Measurements from ENCODE around the gene NDUFS1. TPM values are rescaled to one million over a fixed set of nuclear protein-coding genes. Genes with fewer than 3 reads are reported as not detected.

The NDUFS1 gene
- total and polyA plus RNA-seq, 9 donors: 17.3 to 86.7 (median 58.3) TPM

- H3K36me3 ChIP-seq: no peaks in the 10 kb centered on the region
- H3K27me3 ChIP-seq: no peaks in the 10 kb centered on the region
- H3K4me1 ChIP-seq (ENCODE audit: insufficient read depth): no peaks in the 10 kb centered on the region
- DNase-seq: no peak
- H3K4me3 ChIP-seq: no peak overlapping the region
- WGBS, 3 donors: 95 to 96% (median 95%) methylated on average over 9 of the region's 9 CpGs
- intact Hi-C loops (cut with DNase I): no loop called here
- no peaks in the 10 kb centered on the region for H3K9me3 ChIP-seq
- no peak overlapping the region for H3K27ac ChIP-seq
- TF ChIP-seq CTCF (IDR thresholded peaks at IDR 0.05) (no peak), EP300 (IDR thresholded peaks at IDR 0.05) (no peak), POLR2A (IDR thresholded peaks at IDR 0.05) (no peak)
These were observed 60.8 kb downstream of the NDUFS1 start for GRCh38 chr2:206098471-206098870.

- Histone ChIP-seq H3K4me1 (ENCODE audit: insufficient read depth) (no peaks in the 10 kb centered on the region), H3K27ac (no peak overlapping the region), H3K27me3 (no peaks in the 10 kb centered on the region), H3K36me3 (no peaks in the 10 kb centered on the region), H3K4me3 (no peak overlapping the region), H3K9me3 (no peaks in the 10 kb centered on the region)
- no peak for DNase-seq
- intact Hi-C loops (cut with DNase I): no loop called here
- WGBS, 3 donors: 92 to 97% (median 95%) methylated on average over 2 of the region's 2 CpGs
- TF ChIP-seq POLR2A (IDR thresholded peaks at IDR 0.05) (no peak), CTCF (IDR thresholded peaks at IDR 0.05) (no peak), EP300 (IDR thresholded peaks at IDR 0.05) (no peak)
These were observed 62.4 kb downstream of the NDUFS1 start for GRCh38 chr2:206096876-206097275.

DNA sequence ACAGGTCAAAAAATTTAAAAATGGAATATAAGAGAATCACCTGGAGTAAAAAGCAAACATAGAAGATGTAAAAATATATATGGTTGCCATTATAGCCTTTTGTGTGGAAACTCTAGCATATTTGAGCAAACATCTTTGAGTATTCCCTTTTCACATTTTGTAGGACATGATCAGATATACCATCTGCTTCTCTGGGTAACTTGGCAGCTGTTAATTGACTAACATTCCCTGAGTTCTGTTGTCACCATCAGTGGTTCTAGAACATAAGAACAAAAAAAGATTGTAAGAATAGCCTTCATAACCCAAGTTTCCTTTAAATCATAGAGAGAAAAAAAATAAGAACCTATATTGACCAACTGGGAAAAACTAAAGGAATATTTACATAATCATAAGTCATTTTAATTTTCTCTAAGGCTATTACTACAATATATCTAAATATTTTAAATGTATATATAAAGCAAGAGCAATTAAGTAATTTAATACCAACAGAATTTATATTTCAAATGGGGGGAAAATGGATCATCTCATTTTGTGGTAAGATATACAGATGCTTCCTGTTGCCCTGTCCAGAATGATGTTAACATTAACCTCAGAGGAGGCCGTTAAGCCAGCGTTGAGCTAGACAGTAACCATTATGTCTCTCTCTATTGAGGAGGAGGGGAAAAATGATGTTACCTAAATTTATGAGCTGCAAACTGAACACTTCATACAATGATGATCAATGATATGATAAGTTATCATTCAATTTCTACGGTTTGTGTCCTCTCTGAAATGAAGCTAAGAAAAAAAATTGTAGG, 63.5 kb downstream of the NDUFS1 start:
- no peak for DNase-seq
- Histone ChIP-seq H3K4me1 (ENCODE audit: insufficient read depth) (no peaks in the 10 kb centered on the region), H3K27me3 (no peaks in the 10 kb centered on the region), H3K36me3 (no peaks in the 10 kb centered on the region), H3K27ac (no peak overlapping the region), H3K4me3 (no peak overlapping the region), H3K9me3 (no peaks in the 10 kb centered on the region)
- WGBS, 3 donors: 63 to 70% (median 68%) methylated on average over 3 of the region's 3 CpGs
- intact Hi-C loops (cut with DNase I): no loop called here
- TF ChIP-seq CTCF (IDR thresholded peaks at IDR 0.05) (no peak), POLR2A (IDR thresholded peaks at IDR 0.05) (no peak), EP300 (IDR thresholded peaks at IDR 0.05) (no peak)

DNA sequence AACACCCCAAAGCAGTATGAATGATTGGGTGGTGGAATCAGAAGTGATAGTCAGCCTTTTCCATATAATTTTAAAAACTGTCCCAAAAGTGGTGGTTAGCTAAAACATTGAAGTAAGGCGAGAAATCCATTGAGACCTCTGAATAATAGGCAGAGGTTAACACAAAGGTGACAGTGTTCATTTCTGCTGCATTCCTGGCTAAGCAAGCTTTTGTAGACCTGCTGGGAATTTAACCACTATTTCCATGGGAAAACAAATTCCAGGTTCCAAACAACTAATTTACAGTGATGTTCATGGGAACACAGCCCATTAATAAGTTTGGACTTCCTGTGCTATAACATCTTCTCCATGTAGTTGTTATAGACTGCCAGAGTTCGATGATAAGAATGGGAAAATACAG, 66.9 kb downstream of the NDUFS1 start:
- intact Hi-C loops (cut with DNase I): no loop called here

More for the DNA sequence above, 66.9 kb downstream of the NDUFS1 start:
- DNase-seq: no peak
- Histone ChIP-seq H3K4me3 (no peak overlapping the region), H3K36me3 (no peaks in the 10 kb centered on the region), H3K27me3 (no peaks in the 10 kb centered on the region), H3K27ac (no peak overlapping the region), H3K4me1 (ENCODE audit: insufficient read depth) (no peaks in the 10 kb centered on the region), H3K9me3 (no peaks in the 10 kb centered on the region)
- TF ChIP-seq CTCF (IDR thresholded peaks at IDR 0.05) (no peak), POLR2A (IDR thresholded peaks at IDR 0.05) (no peak), EP300 (IDR thresholded peaks at IDR 0.05) (no peak)
- WGBS, 3 donors: 64 to 81% (median 74%) methylated on average over 2 of the region's 2 CpGs

Data from ovary (tissue), 9 donors.